NCI-H2107 treated with DMSO at 0.1 percent for 48 hours (cell line): Measurements from ENCODE around the gene C1orf159.
"Not testable (repeated sequence)": the region's sequence is repeated elsewhere in the genome, so short reads cannot be mapped to it uniquely, and the experiment has no call there.

ENCODE experiments used
- DNase-seq: peaks from one replicate; lab custom pipeline; 2025; ENCODE audit not compliant: unreplicated experiment; lab: John Stamatoyannopoulos, UW

C1orf159 gene

GRCh38 chr1:1082239-1082775, 33.6 kb downstream of the C1orf159 start:
- DNase-seq, result no peak

- no peak for DNase-seq
Observed at GRCh38 chr1:1081311-1082238, 34.3 kb downstream of the C1orf159 start.

- DNase-seq, result no peak
Observed at GRCh38 chr1:1080951-1081310, 35.0 kb downstream of the C1orf159 start.

- DNase-seq, result no peak
Observed at GRCh38 chr1:1080122-1080757, 35.6 kb downstream of the C1orf159 start.

GRCh38 chr1:1079408-1080121, 36.3 kb downstream of the C1orf159 start:
- DNase-seq, result no peak

- DNase-seq, result not testable (repeated sequence)
Observed at GRCh38 chr1:1077396-1077795, 38.5 kb downstream of the C1orf159 start.

- DNase-seq, result no peak
Observed at GRCh38 chr1:1075148-1075935, 40.5 kb downstream of the C1orf159 start.

GRCh38 chr1:1074631-1075147, 41.2 kb downstream of the C1orf159 start:
- DNase-seq, result no peak

GRCh38 chr1:1073743-1074587, 41.9 kb downstream of the C1orf159 start, which contains the start of gene RNF223:
RNF223 (minus strand) TSS chr1:1074306; CDS start chr1:1072566, 1,740 bp downstream.
- no peak for DNase-seq

- DNase-seq, result no peak
Observed at GRCh38 chr1:1072849-1073742, 42.8 kb downstream of the C1orf159 start.

- DNase-seq, result no peak
Observed at GRCh38 chr1:1072299-1072848, 43.5 kb downstream of the C1orf159 start.

GRCh38 chr1:1071486-1072298, 44.2 kb downstream of the C1orf159 start:
- DNase-seq, result no peak

- DNase-seq, result no peak
Observed at GRCh38 chr1:1069711-1070676, 45.9 kb downstream of the C1orf159 start.

GRCh38 chr1:1069056-1069710, 46.7 kb downstream of the C1orf159 start:
- DNase-seq, result no peak

GRCh38 chr1:1068517-1069055, 47.3 kb downstream of the C1orf159 start:
- no peak for DNase-seq
